ENCODE measurements around the gene PRKG1. TPM values are rescaled to one million over a fixed set of nuclear protein-coding genes. Genes with fewer than 3 reads are reported as not detected.
A peak's percentile ranks its signal among the peaks of the same experiment; 100 is the strongest.

PRKG1 gene
- total and polyA plus RNA-seq, 12 donors = 3.8 to 48.1 (median 29.9) TPM

DNA sequence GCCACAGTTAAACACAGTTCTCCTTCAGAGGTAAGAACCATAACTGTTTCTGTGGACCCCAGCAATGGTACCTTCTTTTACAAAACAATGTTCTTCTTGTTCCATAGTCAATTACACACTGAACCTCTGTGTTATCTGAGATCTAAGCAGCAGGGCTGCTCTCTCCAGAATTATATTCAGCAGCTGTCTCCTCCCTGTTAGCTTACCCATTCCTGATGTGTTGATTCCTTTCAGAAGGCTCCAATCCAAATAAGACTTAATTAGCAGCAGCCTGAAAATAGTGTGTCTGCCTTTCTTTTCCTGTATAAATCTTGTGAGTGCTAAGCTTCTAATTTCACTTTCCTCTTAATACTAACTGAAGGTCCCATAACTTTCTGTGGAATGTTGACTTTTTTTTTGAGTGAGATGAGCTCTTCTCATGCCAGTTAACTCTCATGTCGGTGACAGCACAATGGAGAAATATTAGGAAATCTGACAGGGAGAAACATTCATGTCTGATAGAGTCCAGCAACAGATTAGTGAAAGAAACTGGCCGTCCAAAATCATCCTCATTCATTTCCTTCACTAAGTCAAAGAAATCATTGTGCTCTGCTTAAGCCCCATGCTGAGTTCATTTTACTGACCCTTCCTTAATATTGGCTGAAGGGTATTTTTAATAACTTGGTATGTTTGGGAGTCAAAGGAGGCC is 226.5 kb downstream of the PRKG1 start:
- Histone ChIP-seq H3K4me1 (peaks cover 7 to 41% (median 31%) of the 10 kb centered on the region in 9 donors), H3K27me3 (no peaks in the 10 kb centered on the region)
- 11 to 15% methylated on average over 2 of the region's 2 CpGs for WGBS, 2 donors

DNA sequence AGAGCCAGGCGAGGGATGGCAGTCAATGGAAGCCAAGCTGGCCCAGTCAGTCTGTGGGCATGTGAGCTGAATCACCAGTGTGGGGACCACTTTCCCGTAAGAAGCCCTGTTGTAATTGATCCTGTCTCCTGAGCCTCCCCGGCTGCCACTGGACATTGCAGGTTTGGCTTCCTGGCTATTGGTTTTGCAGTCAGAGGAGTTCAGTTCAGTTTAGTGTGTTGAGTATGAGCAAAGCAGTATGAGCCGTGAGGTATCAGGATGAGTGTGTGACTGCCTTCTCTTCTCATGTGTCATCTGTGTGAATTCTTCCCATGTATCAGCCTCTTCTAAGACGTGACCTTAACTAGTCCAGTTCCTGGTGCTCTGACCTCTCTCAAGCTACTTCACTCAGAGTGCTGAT is 227.4 kb downstream of the PRKG1 start:
- intact Hi-C loops (cut with DNase I) = no loop called here
- 53 to 57% methylated on average over 5 of the region's 5 CpGs for WGBS, 2 donors

More for the DNA sequence above, 226.5 kb downstream of the PRKG1 start:
- peak overlapping the region; percentile 18 to 82 (median 56) for H3K27ac ChIP-seq
- H3K9me3 ChIP-seq = no peaks in the 10 kb centered on the region
- H3K36me3 ChIP-seq = no peaks in the 10 kb centered on the region
- peak overlapping the region in 2 of 10 donors; percentile 1 to 9 for H3K4me3 ChIP-seq
- ATAC-seq = peak; percentile 53 to 70 (median 57)
- TF ChIP-seq, protein P1, sequence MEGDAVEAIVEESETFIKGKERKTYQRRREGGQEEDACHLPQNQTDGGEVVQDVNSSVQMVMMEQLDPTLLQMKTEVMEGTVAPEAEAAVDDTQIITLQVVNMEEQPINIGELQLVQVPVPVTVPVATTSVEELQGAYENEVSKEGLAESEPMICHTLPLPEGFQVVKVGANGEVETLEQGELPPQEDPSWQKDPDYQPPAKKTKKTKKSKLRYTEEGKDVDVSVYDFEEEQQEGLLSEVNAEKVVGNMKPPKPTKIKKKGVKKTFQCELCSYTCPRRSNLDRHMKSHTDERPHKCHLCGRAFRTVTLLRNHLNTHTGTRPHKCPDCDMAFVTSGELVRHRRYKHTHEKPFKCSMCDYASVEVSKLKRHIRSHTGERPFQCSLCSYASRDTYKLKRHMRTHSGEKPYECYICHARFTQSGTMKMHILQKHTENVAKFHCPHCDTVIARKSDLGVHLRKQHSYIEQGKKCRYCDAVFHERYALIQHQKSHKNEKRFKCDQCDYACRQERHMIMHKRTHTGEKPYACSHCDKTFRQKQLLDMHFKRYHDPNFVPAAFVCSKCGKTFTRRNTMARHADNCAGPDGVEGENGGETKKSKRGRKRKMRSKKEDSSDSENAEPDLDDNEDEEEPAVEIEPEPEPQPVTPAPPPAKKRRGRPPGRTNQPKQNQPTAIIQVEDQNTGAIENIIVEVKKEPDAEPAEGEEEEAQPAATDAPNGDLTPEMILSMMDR (IDR thresholded peaks at IDR 0.05) = no peak
- intact Hi-C loops (cut with DNase I) = no loop called here
- DNase-seq = no peak

DNA sequence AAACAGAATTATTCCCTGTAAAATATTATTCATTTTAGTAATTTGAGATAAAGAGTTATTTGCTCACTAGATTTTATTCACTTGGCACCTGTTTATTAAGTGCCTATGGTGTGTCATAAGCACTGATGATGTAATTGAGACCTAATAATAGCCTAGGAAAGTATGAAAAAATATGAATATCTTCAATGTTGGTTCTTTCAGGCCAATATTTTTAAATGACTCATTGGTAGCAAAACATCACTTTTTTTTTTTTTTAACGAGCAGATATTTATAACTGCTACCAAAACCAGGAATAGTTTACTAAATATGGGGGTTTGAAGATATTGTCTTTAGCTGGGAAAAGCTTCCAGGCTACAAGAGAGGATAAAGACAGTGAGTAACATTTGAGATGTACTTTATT is 228.0 kb downstream of the PRKG1 start:
- peak in 7 of 8 donors; percentile 27 to 69 (median 58) for ATAC-seq

More for the DNA sequence above, 227.4 kb downstream of the PRKG1 start:
- H3K9me3 ChIP-seq = no peaks in the 10 kb centered on the region
- peaks cover 7 to 41% (median 31%) of the 10 kb centered on the region in 9 donors for H3K4me1 ChIP-seq
- H3K36me3 ChIP-seq = no peaks in the 10 kb centered on the region
- no peak overlapping the region for H3K4me3 ChIP-seq
- TF ChIP-seq, protein P1 (IDR thresholded peaks at IDR 0.05) = no peak
- H3K27me3 ChIP-seq = no peaks in the 10 kb centered on the region
- peak; percentile 46 to 76 (median 66) for ATAC-seq
- DNase-seq = peak in 1 of 2 donors; percentile 5
- H3K27ac ChIP-seq = peak overlapping the region in 9 of 10 donors; percentile 0 to 82 (median 60)

DNA sequence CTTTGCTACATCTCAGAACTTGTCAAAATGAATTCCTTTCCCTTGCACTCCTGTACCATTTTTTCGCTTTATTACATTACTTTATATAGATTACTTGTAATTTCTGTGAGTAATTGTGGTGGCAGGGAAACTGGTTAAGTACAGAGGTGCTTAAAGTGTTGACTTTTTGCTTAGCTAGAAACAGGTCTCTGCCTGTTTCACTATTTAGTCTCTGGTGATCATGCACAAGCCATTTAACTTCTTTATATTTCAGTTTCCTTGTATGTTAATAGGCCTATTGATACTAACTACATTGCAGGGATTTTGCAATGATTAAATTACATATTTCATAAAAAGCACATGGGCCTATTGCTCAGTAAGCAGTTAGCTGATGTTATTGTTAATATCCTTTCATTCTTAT is 233.8 kb downstream of the PRKG1 start:
- no peak overlapping the region for H3K4me3 ChIP-seq
- DNase-seq (no peak), ATAC-seq (no peak)
- H3K36me3 ChIP-seq = no peaks in the 10 kb centered on the region
- TF ChIP-seq, protein P1 (IDR thresholded peaks at IDR 0.05) = no peak
- no peaks in the 10 kb centered on the region for H3K27me3 ChIP-seq
- intact Hi-C loops (cut with DNase I) = no loop called here
- H3K9me3 ChIP-seq = no peaks in the 10 kb centered on the region
- H3K4me1 ChIP-seq = peaks cover 0 to 32% (median 2%) of the 10 kb centered on the region in 9 donors
- 79 to 81% methylated on average over 1 of the region's 1 CpG for WGBS, 2 donors
- H3K27ac ChIP-seq = no peak overlapping the region

More for the DNA sequence above, 228.0 kb downstream of the PRKG1 start:
- no peaks in the 10 kb centered on the region for H3K36me3 ChIP-seq
- no peaks in the 10 kb centered on the region for H3K27me3 ChIP-seq
- intact Hi-C loops (cut with DNase I) = no loop called here
- H3K9me3 ChIP-seq = no peaks in the 10 kb centered on the region
- H3K4me1 ChIP-seq = peaks cover 7 to 41% (median 31%) of the 10 kb centered on the region in 9 donors
- 64 to 70% methylated on average over 1 of the region's 1 CpG for WGBS, 2 donors
- H3K4me3 ChIP-seq = no peak overlapping the region
- TF ChIP-seq, protein P1 (IDR thresholded peaks at IDR 0.05) = no peak
- no peak for DNase-seq
- H3K27ac ChIP-seq = peak overlapping the region in 8 of 10 donors; percentile 6 to 82 (median 62)
